HG02678 (cell line): ENCODE data around the gene ADAMTS17.
"Not testable (repeated sequence)": the region's sequence is repeated elsewhere in the genome, so short reads cannot be mapped to it uniquely, and the experiment has no call there.

Experiments
- ATAC-seq: cut with Tn5 transposase; IDR thresholded peaks from one replicate; pipeline ENCODE4 v1.9.1; 2021; ENCODE audit warnings: mild to moderate bottlenecking, moderate library complexity; ENCODE audit not compliant: unreplicated experiment

The ADAMTS17 gene

GRCh38 chr15:100340721-100341238 is 995 bp downstream of the ADAMTS17 start:
- no peak for ATAC-seq

- no peak for ATAC-seq
Measured at GRCh38 chr15:100339999-100340398, 1.8 kb downstream of the ADAMTS17 start.

GRCh38 chr15:100339451-100339850 is 2.3 kb downstream of the ADAMTS17 start:
- ATAC-seq: not testable (repeated sequence)

GRCh38 chr15:100338971-100339444 is 2.8 kb downstream of the ADAMTS17 start:
- no peak for ATAC-seq

GRCh38 chr15:100338247-100338646 is 3.5 kb downstream of the ADAMTS17 start:
- no peak for ATAC-seq

- ATAC-seq: no peak
Measured at GRCh38 chr15:100337096-100338044, 4.4 kb downstream of the ADAMTS17 start.

GRCh38 chr15:100336061-100336460 is 5.7 kb downstream of the ADAMTS17 start:
- ATAC-seq: no peak

GRCh38 chr15:100335335-100335999 is 6.3 kb downstream of the ADAMTS17 start:
- no peak for ATAC-seq

GRCh38 chr15:100334905-100335304 is 6.9 kb downstream of the ADAMTS17 start:
- no peak for ATAC-seq

- ATAC-seq: no peak
Measured at GRCh38 chr15:100334456-100334855, 7.3 kb downstream of the ADAMTS17 start.

GRCh38 chr15:100334015-100334414 is 7.8 kb downstream of the ADAMTS17 start:
- ATAC-seq: no peak

- no peak for ATAC-seq
Measured at GRCh38 chr15:100333236-100333635, 8.5 kb downstream of the ADAMTS17 start.

- ATAC-seq: no peak
Measured at GRCh38 chr15:100332721-100333120, 9.1 kb downstream of the ADAMTS17 start.

GRCh38 chr15:100332231-100332630 is 9.5 kb downstream of the ADAMTS17 start:
- ATAC-seq: no peak

GRCh38 chr15:100330629-100331215 is 11.1 kb downstream of the ADAMTS17 start:
- ATAC-seq: no peak

- ATAC-seq: no peak
Measured at GRCh38 chr15:100330221-100330620, 11.6 kb downstream of the ADAMTS17 start.

GRCh38 chr15:100328796-100329195 is 13.0 kb downstream of the ADAMTS17 start:
- ATAC-seq: no peak

- ATAC-seq: no peak
Measured at GRCh38 chr15:100318880-100319279, 22.9 kb downstream of the ADAMTS17 start.

- no peak for ATAC-seq
Measured at GRCh38 chr15:100314809-100315400, 26.9 kb downstream of the ADAMTS17 start.

- ATAC-seq: no peak
Measured at GRCh38 chr15:100311833-100312476, 29.8 kb downstream of the ADAMTS17 start.
